Measurements from ENCODE around the gene C19orf38.

GRCh38 chr19:10866495-10866894, 18.3 kb downstream of the C19orf38 start:
- TF ChIP-seq CTCF (IDR thresholded peaks at IDR 0.05; ENCODE audit: low read depth, low read length, missing input control) = no peak
- no peak for TF ChIP-seq FOXA1 (IDR thresholded peaks at IDR 0.05)
- TF ChIP-seq ZBTB33 (IDR thresholded peaks at IDR 0.05) = no peak
- no peak for TF ChIP-seq SP1 (IDR thresholded peaks at IDR 0.05)
- no peak for TF ChIP-seq MAX (IDR thresholded peaks at IDR 0.05)
- TF ChIP-seq YY1 (IDR thresholded peaks at IDR 0.05) = no peak
- TF ChIP-seq EGR1 (IDR thresholded peaks at IDR 0.05; ENCODE audit: low read depth in 2 of 2) = no peak
- no peak for TF ChIP-seq REST (IDR thresholded peaks at IDR 0.05)
- TF ChIP-seq RAD21 (IDR thresholded peaks at IDR 0.05) = no peak
- TF ChIP-seq TAF1 (conservative IDR thresholded peaks at IDR 0.05) = no peak
